Activated CD4-positive, alpha-beta T cell treated with anti-CD3 and anti-CD28 coated beads, Interleukin-10, Interleukin-2, amounts not matched to agents 100 ng/mL and 50 ng/mL, durations not matched to agents 16 hours and 8 hours (primary cell): ENCODE data around the gene SIPA1.
A peak's percentile ranks its signal among the peaks of the same experiment; 100 is the strongest.

Experiments
- DNase-seq: peaks from one replicate; pipeline ENCODE4 v3.0.0-alpha.2; 2020

Gene SIPA1

GRCh38 chr11:65637794-65638419 lies at the start of gene SIPA1:
Gene SIPA1, plus strand, starts transcription at chr11:65638101. Its CDS starts 2,821 bp downstream, at chr11:65640922.
- peak; percentile 82 for DNase-seq

GRCh38 chr11:65588199-65589054 lies 49.5 kb upstream of the SIPA1 start:
- DNase-seq = peak; percentile 92

- peak; percentile 42 for DNase-seq
These were observed 48.3 kb upstream of the SIPA1 start for GRCh38 chr11:65589444-65590239.

GRCh38 chr11:65590240-65590738 lies 47.6 kb upstream of the SIPA1 start:
- DNase-seq = no peak

- no peak for DNase-seq
These were observed 45.7 kb upstream of the SIPA1 start for GRCh38 chr11:65591939-65592857.

GRCh38 chr11:65592858-65593517 lies 44.9 kb upstream of the SIPA1 start:
- DNase-seq = no peak

- peak; percentile 49 for DNase-seq
These were observed 44.1 kb upstream of the SIPA1 start for GRCh38 chr11:65593518-65594414.

GRCh38 chr11:65595131-65595530 lies 42.8 kb upstream of the SIPA1 start:
- DNase-seq = no peak

GRCh38 chr11:65595543-65596281 lies 42.2 kb upstream of the SIPA1 start, which contains the start of gene KCNK7:
Gene KCNK7, minus strand, starts transcription at chr11:65595800. Its CDS starts 28 bp downstream, at chr11:65595772.
- no peak for DNase-seq

- no peak for DNase-seq
These were observed 41.4 kb upstream of the SIPA1 start for GRCh38 chr11:65596520-65596919.

GRCh38 chr11:65598258-65598699 lies 39.6 kb upstream of the SIPA1 start:
- no peak for DNase-seq

GRCh38 chr11:65599216-65599954 lies 38.5 kb upstream of the SIPA1 start:
- DNase-seq = no peak

GRCh38 chr11:65599955-65600246 lies 38.0 kb upstream of the SIPA1 start:
- DNase-seq = no peak

- DNase-seq = no peak
These were observed 33.6 kb upstream of the SIPA1 start for GRCh38 chr11:65604258-65604657.

- DNase-seq = no peak
These were observed 30.9 kb upstream of the SIPA1 start for GRCh38 chr11:65606876-65607613.

- no peak for DNase-seq
These were observed 30.1 kb upstream of the SIPA1 start for GRCh38 chr11:65607614-65608426.

- no peak for DNase-seq
These were observed 28.7 kb upstream of the SIPA1 start for GRCh38 chr11:65609229-65609628.
